GM19035 (cell line): ENCODE measurements around the gene YY1.
"Not testable (repeated sequence)": the region's sequence is repeated elsewhere in the genome, so short reads cannot be mapped to it uniquely, and the experiment has no call there.

Source experiments
- ATAC-seq: cut with Tn5 transposase; IDR thresholded peaks from one replicate; pipeline ENCODE4 v1.9.1; 2021; ENCODE audit not compliant: unreplicated experiment

YY1 gene

DNA sequence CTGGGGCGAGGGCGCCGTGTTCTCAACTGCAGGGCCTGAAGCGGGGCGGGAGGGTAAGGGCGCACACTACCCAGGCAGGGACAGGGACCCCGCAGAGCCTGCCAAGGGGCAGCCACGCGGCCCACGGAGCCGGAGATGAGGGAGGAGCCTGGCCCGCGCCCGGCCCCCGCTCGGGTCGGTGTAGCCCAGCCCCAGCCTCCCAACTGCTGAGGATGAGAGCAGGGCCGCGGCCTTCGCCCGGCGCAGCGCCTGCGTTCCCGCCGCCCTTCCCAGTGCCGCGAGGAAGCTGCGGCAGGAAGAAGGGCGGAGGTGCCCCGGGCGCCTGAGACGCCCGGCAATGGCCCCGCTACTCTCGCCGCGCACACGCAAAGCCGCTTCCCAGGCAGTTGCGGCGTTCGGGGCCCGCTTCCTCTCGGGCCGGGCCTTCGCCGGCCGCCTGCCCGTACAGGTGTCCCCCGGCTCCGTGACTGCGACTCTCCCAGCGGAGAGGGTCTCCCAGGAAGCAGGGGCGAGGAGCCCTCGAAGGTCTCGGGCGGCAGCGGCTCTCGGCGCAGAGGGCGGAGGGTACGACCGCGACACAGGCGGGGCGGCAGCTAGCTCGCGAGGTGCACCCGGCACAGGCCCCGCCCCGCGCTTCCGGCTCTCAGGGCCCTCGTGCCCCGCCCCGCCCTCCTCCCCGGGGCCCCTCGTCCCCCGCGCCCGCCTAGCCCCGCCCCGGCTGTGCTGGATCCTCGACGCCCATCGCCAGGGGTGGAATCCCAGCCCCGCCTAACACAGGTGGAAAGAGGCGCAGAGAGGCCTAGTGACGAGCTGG, 24.8 kb upstream of the YY1 start:
- ATAC-seq = peak; percentile 92

DNA sequence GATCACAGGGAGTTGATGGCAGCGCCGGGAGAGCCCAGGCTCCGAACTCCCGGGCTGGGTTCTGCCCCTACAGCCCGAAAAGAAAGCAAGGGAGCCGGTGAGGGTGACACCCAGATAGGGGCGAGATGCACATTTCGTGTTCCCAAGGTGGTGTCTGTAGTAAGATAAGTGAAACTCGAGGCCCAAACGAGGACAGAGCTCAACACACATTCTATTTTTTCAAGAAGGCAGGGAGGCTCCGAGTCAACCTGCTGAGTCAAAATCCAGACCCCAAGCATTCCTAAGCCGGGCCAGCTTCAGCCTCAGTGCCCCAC, 24.2 kb upstream of the YY1 start:
- ATAC-seq = no peak

DNA sequence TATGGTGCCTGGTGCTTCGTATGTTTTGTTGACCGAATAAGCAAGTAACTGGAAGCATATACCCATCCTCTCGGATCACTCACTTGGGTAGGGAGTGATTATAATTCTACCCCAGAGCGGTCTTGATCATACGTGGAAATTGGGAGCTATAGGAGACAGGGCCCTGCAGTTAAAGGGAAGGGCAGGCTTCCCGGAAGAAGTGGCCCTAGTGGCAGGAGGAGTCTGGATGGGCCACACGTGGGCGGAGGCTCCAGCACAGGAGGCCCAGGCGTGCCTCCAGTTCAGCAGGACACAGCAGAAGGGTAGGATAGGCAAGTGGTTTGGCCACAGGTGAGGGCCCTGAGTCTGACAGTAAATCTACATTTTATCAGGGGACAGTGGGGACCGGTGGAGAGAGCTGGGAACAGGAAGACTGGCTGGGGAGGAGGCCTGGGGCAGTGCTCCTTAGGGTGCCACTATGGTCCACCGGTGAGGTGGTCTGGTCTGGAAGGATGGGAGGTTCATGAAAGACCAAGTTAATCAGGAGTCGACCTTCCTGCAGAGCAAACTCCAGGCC, 23.5 kb upstream of the YY1 start:
- no peak for ATAC-seq

DNA sequence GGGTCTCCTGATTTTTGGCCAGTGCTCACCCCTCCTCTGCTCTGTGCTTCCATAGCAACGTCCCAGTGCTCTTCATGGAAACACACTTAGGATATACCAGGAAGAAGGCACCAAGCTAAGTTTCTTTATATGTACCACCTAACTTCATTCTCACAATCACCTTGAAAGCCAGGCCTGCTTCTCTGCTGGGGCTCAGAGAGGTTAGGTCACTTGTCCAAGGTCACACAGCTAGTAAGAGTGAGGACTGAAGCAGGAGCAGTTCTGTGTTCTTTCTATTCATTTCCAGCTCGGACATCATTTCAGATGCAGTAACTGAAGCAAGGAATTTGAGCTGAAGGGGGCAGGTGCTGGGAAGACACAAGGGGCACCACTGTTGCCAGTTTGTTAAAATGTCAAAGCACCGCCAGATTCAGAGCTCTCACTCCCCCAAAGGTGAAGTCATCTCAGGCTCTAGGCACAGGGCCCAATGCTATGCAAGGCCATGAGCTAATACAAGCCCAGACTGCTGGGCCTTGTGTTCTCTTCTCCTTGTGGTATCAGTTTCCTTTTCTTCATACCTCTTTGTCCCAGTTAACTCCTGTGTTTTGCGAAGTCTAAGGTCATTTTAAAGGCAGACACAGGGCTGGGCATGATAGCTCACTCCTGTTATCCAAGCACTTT, 19.7 kb upstream of the YY1 start:
- ATAC-seq = no peak

DNA sequence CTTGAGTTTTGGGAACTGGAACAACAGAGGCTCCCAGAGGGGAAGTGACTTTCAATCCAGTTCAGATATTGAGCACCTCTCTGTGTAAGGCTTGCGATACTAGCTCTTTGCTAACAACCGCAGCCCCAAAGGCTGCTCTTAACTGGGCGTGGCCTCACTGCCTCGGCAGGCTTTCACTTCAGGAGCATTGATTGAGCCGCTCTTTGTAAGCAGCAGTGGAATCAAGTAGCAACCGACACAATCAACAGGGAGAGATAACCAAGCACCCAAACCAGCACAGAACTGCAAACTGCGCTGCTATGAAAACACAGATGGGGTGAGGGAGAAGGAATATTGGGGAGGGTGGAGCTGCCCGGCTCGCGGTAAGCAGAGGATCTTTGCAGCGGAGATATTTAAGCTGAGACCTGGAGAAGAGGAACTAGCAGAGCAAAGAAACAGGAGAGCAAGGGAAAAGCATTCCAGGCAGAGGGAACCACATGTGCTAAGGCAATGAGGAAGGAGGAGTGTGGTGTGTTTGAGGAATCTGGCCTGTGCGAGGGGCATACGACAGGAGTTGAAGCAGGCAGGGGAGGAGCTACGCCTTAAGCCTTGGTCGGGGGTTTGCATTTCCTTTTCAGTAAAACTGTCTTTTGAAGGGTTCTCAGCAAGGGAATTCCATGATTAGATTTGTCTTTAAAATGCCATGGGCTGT, 17.3 kb upstream of the YY1 start:
- ATAC-seq = peak; percentile 97

DNA sequence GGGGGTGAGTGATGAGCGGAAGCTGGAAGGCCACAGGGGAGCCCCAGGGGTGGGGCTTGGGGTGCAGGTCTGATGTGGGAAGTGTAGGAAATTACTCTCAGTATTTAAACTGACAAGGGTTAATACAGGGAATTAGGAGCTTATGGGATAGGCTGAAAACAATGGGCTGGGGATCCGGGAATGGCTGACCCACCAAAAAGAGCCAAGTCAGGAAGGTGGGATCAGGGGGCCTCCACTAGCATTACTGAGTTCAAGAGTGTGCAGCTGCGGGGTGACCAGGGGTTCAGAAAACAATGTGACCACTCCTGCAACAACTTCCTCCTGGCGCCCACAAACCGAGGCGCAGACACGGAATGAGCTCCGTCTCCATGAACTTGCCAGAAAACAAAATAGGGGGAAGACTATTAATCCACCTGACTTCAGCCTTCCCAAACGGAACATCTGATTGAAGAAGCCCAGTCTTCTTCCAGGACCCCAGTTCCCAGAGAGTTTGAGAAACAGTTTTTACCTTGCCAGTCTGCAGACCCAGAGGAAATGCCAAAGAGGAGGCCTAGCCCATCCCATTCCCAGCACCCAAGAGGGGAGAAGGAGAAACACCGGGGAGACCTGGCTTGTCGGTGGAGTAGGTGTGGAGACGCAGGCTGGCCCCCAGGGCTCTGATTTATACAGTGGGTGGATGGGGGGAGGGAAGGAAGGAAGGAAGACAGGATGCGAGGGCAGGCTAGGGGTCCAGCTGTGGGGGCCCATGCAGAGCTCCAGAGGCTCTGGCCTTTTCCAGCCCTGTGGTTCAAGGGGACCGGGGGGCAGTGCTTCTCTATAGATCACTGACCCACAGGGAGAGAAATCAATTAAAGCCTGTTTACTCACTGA, 16.5 kb upstream of the YY1 start:
- no peak for ATAC-seq

DNA sequence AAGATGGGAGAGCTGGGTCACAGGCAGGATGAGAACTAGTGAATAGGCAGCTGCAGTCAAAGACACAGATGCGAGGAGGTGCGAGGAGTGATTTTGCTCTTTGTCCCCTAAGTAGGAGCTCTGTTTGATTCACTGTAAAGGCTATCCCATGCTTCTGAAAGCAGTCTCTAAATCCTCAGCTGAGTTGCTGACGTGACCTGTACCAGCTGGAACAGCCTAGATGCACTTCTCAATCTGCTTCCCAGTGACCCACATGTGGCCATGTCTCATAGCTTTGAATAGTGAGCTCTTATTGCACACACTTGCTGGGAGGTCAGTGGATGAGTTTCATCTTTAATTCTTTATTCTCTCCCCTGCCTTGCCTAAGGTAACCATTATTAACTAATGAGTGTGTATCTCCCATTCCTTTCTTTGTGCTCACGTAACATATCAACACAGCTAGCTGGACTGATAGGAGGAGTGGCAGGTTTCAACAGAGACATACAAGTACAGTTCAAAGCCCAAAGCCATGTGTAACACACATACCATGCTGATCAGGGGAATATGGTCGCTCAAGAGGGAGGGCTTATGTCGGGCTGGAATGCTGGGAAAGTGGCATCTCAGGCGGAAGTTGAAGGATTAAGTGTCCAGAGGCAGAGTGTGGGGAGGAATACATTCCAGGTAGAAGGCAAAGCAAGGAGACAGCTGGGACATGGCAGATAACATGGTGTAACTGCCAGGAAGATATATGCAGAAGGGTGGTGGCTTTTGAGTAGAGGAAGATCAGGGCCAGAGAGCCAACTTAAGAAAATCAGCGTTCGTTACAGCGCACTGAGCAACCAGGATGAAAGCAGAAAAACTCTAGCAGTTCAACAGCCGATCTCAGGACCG, 15.4 kb upstream of the YY1 start:
- no peak for ATAC-seq

DNA sequence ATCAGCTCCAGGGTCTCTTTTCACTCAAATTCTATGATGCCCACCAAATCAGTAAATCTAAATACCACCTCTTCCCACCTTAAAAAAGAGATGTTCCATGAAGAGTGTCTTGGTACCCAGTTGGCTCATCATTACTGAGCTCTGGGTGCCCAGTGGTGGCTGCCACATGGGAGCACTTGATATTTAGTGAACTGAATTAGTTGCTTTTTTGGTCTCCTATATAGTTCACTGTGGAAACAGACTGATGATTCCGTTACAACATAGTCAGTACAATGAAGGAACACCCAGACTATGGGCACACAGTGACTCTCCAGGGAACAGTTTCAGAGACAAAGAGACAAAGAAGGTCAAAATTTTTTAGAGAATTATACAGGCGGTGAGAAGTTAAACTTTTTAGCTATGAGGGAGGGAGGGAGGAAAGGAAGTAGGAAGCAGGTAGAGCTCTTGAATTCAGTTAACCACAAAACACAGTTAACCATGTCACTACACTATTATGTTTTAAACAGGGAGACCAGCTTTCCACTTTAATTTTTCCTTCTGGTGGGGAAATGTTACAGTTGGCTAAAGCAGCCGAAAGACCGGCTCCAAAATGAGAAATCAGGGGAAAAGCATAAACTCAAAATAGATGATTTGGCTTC, 14.6 kb upstream of the YY1 start:
- no peak for ATAC-seq

DNA sequence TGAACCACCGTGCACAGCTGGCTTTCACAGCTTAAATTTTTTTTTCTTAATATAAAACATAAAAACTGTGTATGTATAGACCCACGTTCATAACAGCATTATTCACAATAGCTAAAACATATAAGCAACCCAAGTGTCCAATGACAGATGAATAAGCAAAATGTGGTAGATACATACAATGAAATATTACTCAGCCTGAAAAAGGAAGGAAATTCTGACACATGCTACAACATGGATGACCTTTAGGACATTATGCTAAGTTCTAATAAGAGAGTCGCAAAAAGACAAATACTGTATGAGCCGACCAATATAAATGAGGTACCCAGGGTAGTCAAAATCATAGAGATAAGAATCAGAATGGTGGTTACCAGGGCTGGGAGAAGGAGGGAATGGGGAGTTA, 13.8 kb upstream of the YY1 start:
- no peak for ATAC-seq

DNA sequence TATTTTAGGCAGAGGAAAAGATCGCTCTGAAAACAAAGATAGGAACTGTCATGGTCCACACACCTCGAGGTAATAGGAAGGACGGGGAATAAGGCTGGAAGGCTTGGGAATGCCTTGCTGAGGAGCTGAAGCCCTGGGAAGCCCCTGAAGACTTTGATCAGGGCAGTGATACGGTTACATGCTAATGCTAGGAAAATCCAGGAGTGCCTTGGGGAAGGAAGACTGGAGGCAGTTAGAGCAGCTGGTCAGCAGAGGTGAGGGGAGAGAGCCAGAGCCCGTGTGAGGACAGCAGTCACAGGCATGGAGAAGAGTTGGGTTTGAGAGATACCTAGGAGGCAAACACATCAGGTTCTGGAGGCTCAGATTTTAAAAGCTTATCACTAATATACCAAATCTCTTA, 8.6 kb upstream of the YY1 start:
- ATAC-seq = no peak

DNA sequence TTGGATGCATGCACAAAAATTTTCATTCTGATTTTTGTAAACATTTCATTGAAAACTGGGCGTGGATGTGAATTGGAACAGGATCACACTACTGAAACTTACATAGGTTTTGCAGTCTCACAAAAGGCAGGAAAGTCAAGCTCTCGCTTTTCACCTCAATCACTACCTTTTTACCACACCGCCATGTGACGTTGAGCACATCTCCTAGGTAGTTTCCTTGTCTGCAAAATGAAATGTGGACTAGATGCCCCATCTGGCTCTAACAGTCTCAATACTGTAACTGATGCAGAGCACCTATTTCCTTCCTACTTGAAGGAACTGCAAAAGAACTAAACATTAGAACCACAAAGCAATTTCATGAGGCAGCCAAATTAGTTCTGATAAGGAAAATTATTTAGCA, 4.4 kb upstream of the YY1 start:
- no peak for ATAC-seq

DNA sequence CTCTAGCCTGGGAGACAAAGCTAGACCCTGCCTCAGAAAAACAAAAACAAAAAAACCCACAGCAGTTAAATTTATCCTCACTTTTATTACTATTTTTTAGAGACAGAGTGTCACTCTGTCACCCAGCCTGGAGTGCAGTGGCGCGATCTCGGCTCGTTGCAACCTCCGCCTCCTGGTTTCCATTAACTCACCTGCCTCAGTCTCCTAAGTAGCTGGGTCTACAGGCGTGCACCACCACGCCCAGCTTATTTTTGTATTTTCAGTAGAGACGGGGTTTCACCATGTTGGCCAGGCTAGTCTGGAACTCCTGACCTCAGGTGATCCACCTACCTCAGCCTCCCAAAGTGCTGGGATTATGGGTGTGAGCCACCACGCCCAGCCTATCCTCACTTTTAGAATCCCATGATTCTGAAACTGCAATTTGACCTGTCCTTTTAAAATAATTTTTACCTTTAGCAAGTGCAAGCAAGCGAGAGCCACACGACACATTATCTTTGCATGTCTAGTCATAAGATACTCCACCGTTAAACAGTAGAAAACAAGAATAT, 2.6 kb upstream of the YY1 start:
- ATAC-seq = not testable (repeated sequence)

DNA sequence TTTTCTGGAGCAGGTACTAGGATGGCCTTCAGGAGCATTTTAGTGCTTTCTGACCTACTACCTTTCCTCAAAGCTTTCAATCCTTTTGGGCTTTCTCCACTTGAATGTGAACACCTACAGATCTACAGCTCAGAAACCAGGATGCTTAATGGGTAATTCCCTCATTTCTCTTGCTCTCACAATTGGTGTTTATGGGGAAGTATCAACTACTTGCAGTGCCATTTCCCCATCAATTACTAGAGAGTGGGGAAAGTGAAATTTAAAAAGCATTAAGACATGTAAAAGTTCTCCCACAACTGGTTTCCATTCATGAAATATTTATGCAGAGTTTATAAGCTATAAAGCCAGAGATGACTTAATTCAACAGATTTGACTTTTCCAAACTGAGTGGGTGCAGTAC, 2.1 kb upstream of the YY1 start:
- no peak for ATAC-seq

DNA sequence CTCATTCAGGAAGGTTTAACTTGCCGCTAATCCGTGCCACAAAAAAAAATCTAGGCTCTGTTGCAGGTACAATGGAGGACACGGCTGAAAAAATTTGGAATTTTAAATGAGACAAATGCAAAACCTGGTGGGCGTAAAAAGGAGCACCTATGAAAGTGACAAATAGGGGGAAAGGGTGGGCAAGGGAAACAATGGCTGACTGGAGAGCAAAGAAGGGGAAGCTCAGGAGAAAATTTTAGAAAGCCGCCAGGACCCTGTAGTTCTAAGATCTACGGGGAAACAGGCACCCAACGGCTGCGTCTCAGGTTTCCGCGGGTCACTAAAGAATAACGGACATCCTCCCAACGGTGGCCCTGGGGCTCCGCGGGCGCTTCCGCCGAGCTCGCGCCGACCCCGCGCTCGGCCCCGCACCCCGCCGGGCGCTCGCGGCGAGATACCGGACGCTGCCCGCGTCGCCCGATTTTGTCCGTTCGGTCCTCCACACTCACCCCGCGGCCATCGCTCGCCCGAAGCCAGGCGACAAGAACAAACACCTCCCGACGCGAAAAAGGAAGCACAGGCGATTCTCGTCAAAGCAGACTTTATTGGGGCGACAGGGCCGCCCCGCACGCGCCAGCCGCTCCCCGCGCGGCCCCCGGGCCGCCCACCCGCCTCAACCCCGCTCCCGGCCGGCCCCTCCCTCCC, 1.1 kb upstream of the YY1 start:
- no peak for ATAC-seq

DNA sequence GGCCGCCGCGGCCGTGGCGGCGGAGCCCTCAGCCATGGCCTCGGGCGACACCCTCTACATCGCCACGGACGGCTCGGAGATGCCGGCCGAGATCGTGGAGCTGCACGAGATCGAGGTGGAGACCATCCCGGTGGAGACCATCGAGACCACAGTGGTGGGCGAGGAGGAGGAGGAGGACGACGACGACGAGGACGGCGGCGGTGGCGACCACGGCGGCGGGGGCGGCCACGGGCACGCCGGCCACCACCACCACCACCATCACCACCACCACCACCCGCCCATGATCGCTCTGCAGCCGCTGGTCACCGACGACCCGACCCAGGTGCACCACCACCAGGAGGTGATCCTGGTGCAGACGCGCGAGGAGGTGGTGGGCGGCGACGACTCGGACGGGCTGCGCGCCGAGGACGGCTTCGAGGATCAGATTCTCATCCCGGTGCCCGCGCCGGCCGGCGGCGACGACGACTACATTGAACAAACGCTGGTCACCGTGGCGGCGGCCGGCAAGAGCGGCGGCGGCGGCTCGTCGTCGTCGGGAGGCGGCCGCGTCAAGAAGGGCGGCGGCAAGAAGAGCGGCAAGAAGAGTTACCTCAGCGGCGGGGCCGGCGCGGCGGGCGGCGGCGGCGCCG, 381 bp downstream of the YY1 start:
- ATAC-seq = peak; percentile 1

DNA sequence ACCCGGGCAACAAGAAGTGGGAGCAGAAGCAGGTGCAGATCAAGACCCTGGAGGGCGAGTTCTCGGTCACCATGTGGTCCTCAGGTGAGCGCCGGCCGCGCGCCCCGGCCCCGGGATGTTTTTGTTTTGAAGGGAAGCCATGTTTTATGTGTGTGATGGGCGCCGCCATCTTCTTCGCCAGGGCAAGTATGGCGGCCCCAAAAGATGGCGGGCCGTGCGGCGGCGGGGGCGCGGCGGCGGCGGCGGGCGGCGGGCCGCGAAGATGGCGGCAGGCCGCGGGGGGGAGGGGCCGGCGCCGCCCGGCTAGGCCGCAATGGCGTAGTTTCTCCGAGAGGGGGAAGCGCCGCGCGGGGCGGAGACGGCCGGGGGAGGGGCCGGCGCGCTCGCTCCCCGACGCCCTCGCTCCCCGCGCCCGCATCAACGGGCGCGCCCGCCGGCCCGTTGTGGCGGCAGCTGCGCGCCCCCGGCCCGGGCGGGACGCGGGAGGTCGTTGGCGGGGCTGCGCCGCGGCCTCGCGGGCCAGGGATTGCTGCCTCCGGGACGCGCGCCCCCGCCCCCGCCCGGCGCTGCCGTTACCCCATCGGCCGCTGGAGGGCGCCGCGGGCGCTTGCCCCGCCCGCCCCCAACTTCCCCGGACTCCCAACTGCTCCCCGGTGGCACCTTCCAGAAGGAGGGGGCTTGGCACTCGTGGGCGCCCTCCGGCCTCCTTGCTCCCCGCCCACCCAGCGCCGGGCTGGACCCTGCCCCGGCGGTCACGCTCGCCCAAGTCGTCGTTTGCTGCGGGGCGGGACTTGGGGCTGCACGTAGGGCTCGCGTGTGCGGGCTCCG, 1.1 kb downstream of the YY1 start:
- peak; percentile 35 for ATAC-seq

DNA sequence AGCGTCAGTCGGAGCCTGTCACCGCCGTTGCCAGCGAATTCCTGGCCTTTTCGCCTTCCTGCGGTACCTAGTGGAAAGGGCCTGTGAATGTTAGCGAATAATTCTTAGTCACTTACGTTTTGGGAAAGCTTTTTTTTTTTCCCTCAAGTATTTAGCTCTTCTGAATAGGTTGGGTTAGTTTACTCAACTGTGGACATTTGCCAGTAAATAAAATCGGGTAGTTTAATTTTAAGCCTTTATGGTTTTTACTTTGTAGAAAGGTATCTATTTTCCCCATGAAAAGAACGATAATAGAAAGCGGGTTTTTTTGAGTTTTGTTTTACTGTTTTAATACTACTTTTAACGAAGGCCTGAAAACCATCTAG, 1.7 kb downstream of the YY1 start:
- ATAC-seq = no peak

DNA sequence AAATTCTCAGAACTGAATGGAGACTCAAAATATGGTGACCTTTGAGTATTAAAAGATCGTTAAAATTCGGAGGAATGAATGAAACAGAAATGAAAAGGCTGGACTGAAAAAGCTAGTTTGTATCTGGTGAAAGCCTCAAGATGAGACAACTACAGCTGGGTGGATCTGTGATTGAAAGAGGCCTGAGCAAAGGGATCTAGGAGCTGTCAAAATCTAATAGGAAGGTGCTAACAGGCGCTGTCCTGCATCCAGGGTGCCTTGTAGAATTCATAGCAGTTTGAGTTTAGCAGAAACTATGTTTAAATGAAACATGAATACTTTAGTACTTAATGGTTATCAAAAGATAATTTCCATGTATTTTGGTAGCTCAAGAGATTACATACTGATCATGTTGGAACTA, 2.3 kb downstream of the YY1 start:
- no peak for ATAC-seq
